Prostate gland (tissue), 2 donors: ENCODE measurements around the gene CCS.

Experiments used
- POLR2AphosphoS5 ChIP-seq: sonication (generic); formaldehyde crosslinking; IDR thresholded peaks from one replicate; pipeline ENCODE4 v1.6.1; 2017; ENCODE audit warnings: antibody characterized with exemption
- TF ChIP-seq, protein P1 (sequence below), 4 experiments: fragments of 200-600 bp in 2 of 4; fragments of 450-650 bp in 2 of 4; sonication (generic) in 2 of 4; IDR thresholded peaks; 1 replicate in 3 of 4; 2 replicates in 1 of 4; pipeline ENCODE4 v1.5.1; 2016 to 2019; ENCODE audit warnings: antibody characterized with exemption in 4 of 4, mild to moderate bottlenecking in 2 of 4, moderate library complexity in 2 of 4

DNA sequence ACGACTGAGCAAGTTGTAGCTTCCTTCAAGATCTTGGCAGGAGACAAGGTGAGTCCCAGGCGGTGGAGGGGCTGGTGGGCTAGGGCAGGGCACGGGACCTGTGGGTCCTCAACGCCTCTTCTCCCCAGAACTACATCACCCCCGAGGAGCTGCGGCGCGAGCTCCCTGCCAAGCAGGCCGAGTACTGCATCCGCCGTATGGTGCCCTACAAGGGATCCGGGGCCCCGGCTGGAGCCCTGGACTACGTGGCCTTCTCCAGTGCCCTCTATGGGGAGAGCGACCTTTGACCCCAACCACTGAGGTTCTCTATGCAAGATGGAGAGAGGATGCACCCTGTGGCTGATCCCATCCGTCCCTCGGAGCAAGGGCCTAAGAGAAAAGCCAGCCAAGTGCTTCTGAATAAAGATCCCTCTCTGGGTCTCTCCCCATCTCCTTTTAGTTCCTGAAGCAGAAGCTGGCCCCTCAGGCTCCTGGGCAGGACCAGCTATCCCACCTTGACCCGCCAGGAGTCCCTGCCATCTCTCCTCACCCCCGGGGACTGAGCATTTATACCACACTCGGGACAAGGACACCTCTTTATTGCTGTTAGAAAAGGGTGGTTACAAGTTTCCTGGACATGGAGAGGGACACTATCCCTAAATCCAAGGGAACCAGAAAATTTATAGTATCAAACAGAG is 29.9 kb upstream of the CCS start:
- TF ChIP-seq, protein P1, sequence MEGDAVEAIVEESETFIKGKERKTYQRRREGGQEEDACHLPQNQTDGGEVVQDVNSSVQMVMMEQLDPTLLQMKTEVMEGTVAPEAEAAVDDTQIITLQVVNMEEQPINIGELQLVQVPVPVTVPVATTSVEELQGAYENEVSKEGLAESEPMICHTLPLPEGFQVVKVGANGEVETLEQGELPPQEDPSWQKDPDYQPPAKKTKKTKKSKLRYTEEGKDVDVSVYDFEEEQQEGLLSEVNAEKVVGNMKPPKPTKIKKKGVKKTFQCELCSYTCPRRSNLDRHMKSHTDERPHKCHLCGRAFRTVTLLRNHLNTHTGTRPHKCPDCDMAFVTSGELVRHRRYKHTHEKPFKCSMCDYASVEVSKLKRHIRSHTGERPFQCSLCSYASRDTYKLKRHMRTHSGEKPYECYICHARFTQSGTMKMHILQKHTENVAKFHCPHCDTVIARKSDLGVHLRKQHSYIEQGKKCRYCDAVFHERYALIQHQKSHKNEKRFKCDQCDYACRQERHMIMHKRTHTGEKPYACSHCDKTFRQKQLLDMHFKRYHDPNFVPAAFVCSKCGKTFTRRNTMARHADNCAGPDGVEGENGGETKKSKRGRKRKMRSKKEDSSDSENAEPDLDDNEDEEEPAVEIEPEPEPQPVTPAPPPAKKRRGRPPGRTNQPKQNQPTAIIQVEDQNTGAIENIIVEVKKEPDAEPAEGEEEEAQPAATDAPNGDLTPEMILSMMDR (IDR thresholded peaks at IDR 0.05) = no peak
- no peak for TF ChIP-seq POLR2AphosphoS5
